HCT116 (cell line): ENCODE data around the gene HEPACAM. TPM values are rescaled to one million over a fixed set of nuclear protein-coding genes. Genes with fewer than 3 reads are reported as not detected.

ENCODE experiments used
- ATAC-seq: fragments of 200-7000 bp; cut with Tn5 transposase; 2 replicates; pipeline ENCODE4 v1.9.1; 2020; ENCODE audit warnings: mild to moderate bottlenecking, moderate library complexity
- BruUV-seq: library from RNA; stranded (reverse); fragments of 400-500 nt; replicated peaks from 2 replicates; lab custom pipeline; 2021; lab: Mats Ljungman, UMichigan
- CTCF ChIA-PET: fragments of 300-600 bp; sonication (Branson Sonifier 250); formaldehyde crosslinking; loops from one replicate; lab custom pipeline; 2021; ENCODE audit warnings: antibody characterized with exemption; lab: Charles Lee
- POLR2A ChIA-PET: fragments of 300-600, 350-600 bp; sonication (Branson Sonifier 250); formaldehyde crosslinking; loops from one replicate; lab custom pipeline; 2021; ENCODE audit warnings: antibody characterized with exemption; lab: Charles Lee
- RAD21 ChIA-PET, 2 experiments: fragments of 300-600 bp; sonication (Branson Sonifier 250); formaldehyde crosslinking; loops; one replicate each; lab custom pipeline; 2023; ENCODE audit warnings: low total read pairs in 2 of 2; ENCODE audit not compliant: uncharacterized antibody in 2 of 2, unreplicated experiment in 2 of 2, low non-redundant PET in 1 of 2; lab: Charles Lee
- DNase-seq: peaks from one replicate; pipeline ENCODE4 v3.0.0-alpha.2; 2010; ENCODE audit warnings: low read depth, low spot score
- H2AFZ ChIP-seq: fragments of 200-600 bp; shearing (Covaris generic), sonication (generic); 2 replicates; pipeline ENCODE4 v1.6.1; 2017; ENCODE audit warnings: low read depth, mixed run types, mixed read lengths, antibody characterized with exemption, low read length; ENCODE audit not compliant: poor library complexity, severe bottlenecking
- H3K27ac ChIP-seq: 2 replicates; pipeline ENCODE4 v1.5.1; 2012; ENCODE audit warnings: low read depth, low read length
- H3K27me3 ChIP-seq: fragments of 200-600 bp; sonication (generic); 2 replicates; pipeline ENCODE4 v1.6.1; 2016; ENCODE audit warnings: mixed run types, low read length, mixed read lengths; ENCODE audit not compliant: insufficient read depth
- H3K36me3 ChIP-seq, 2 experiments: fragments of 200-500 bp in 1 of 2; fragments of 200-600 bp in 1 of 2; sonication (Bioruptor generic) in 1 of 2; sonication (generic) in 1 of 2; 2 replicates each; pipeline versions ENCODE4 v1.5.1 to v1.6.1; 2014 to 2016; ENCODE audit warnings: low read length in 2 of 2, inconsistent platforms in 1 of 2, mixed read lengths in 1 of 2, mixed run types in 1 of 2; ENCODE audit not compliant: insufficient read depth in 2 of 2, control insufficient read depth in 1 of 2
- H3K4me1 ChIP-seq, 2 experiments: fragments of 200-600 bp in 1 of 2; sonication (generic) in 1 of 2; 2 replicates each; pipeline versions ENCODE4 v1.5.1 to v1.6.1; 2012 to 2017; ENCODE audit warnings: low read length in 2 of 2, inconsistent platforms in 1 of 2, mild to moderate bottlenecking in 1 of 2, mixed read lengths in 1 of 2, mixed run types in 1 of 2, moderate library complexity in 1 of 2; ENCODE audit not compliant: insufficient read depth in 2 of 2, control insufficient read depth in 1 of 2
- H3K4me2 ChIP-seq: fragments of 200-600 bp; sonication (generic); 2 replicates; pipeline ENCODE4 v1.6.1; 2017; ENCODE audit warnings: mixed run types, low read length, mixed read lengths
- H3K4me3 ChIP-seq, 2 experiments: fragments of 200-600 bp in 1 of 2; sonication (generic) in 1 of 2; replicated peaks in 1 of 2; 2 replicates each; pipeline ENCODE4 v1.5.1; 2011 to 2016; ENCODE audit warnings: low read length in 2 of 2, control low read depth in 1 of 2, low read depth in 1 of 2, mild to moderate bottlenecking in 1 of 2, mixed read lengths in 1 of 2, mixed run types in 1 of 2
- H3K79me2 ChIP-seq: fragments of 200-600 bp; sonication (generic); 2 replicates; pipeline ENCODE4 v1.6.1; 2017; ENCODE audit warnings: mild to moderate bottlenecking, mixed run types, low read length, moderate library complexity, mixed read lengths; ENCODE audit not compliant: insufficient read depth
- H3K9ac ChIP-seq: fragments of 200-600 bp; sonication (generic); 2 replicates; pipeline ENCODE4 v1.6.1; 2016; ENCODE audit warnings: low read length, mixed read lengths
- H3K9me2 ChIP-seq: fragments of 200-600 bp; sonication (generic), shearing (Covaris generic); 2 replicates; pipeline ENCODE4 v1.6.1; 2017; ENCODE audit warnings: mixed run types, mild to moderate bottlenecking, moderate library complexity; ENCODE audit not compliant: insufficient read depth
- H3K9me3 ChIP-seq, 2 experiments: fragments of 200-500 bp in 1 of 2; fragments of 200-600 bp in 1 of 2; sonication (Bioruptor generic) in 1 of 2; sonication (generic) in 1 of 2; 2 replicates each; pipeline ENCODE4 v1.6.1; 2014 to 2017; ENCODE audit warnings: low read length in 2 of 2, mixed read lengths in 2 of 2, inconsistent platforms in 1 of 2, low read depth in 1 of 2, mild to moderate bottlenecking in 1 of 2, mixed run types in 1 of 2, moderate library complexity in 1 of 2; ENCODE audit not compliant: control insufficient read depth in 1 of 2, insufficient read depth in 1 of 2
- H4K20me1 ChIP-seq: fragments of 200-600 bp; sonication (generic), shearing (Covaris generic); 2 replicates; pipeline ENCODE4 v1.6.1; 2017; ENCODE audit warnings: mixed run types, mild to moderate bottlenecking, moderate library complexity; ENCODE audit not compliant: insufficient read depth
- CEBPB ChIP-seq: IDR thresholded peaks from 2 replicates; pipeline ENCODE4 v1.6.1; 2012; ENCODE audit warnings: low read depth
- EZH2phosphoT487 ChIP-seq: fragments of 200-600 bp; IDR thresholded peaks from 2 replicates; pipeline ENCODE4 v1.6.1; 2018; ENCODE audit warnings: antibody characterized with exemption, borderline replicate concordance
- RAD21 ChIP-seq: IDR thresholded peaks from 2 replicates; pipeline ENCODE4 v1.6.1; 2012; ENCODE audit warnings: low read depth, mild to moderate bottlenecking
- SIN3A ChIP-seq: IDR thresholded peaks from 2 replicates; pipeline ENCODE4 v1.6.1; 2012; ENCODE audit warnings: low read depth
- SP1 ChIP-seq: IDR thresholded peaks from 2 replicates; pipeline ENCODE4 v1.6.1; 2012; ENCODE audit warnings: low read depth
- SRF ChIP-seq: IDR thresholded peaks from 2 replicates; pipeline ENCODE4 v1.6.1; 2012; ENCODE audit warnings: low read depth
- YY1 ChIP-seq: IDR thresholded peaks from 2 replicates; pipeline ENCODE4 v1.6.1; 2011; ENCODE audit warnings: low read length, low read depth, moderate library complexity, mild to moderate bottlenecking; ENCODE audit not compliant: insufficient replicate concordance; ENCODE audit errors: extremely low read depth
- ZFX ChIP-seq: fragments of 450-650 bp; IDR thresholded peaks from 2 replicates; pipeline ENCODE4 v1.6.1; 2017
- ZNF274 ChIP-seq: fragments of 200-500 bp; sonication (Bioruptor generic); IDR thresholded peaks from 2 replicates; pipeline ENCODE4 v1.6.1; 2014; ENCODE audit warnings: mild to moderate bottlenecking, low read depth, low read length, inconsistent platforms
- intact Hi-C: fragments of 100-400 bp; cut with micrococcal nuclease; formaldehyde crosslinking; loops from 2 replicates; pipeline ENCODE4 v1.10.0; 2022
- total RNA-seq: library from RNA; stranded (reverse); gene quantifications from one replicate; pipeline ENCODE4 v1.2.1, GENCODE V29; 2021; ENCODE audit not compliant: unreplicated experiment

Gene HEPACAM
- total RNA-seq, 1 experiment from 2014 or later, result not detected

- H3K4me3 ChIP-seq, result no peak overlapping the region
- POLR2A ChIA-PET, result interaction anchor here (1.3 kb wide), 1 partner anchor 10 kb away, joined by 4 read pairs; the partner anchor contains the start of gene CCDC15
- intact Hi-C loops, result no loop called here
- no peak for TF ChIP-seq CEBPB
- no peak for TF ChIP-seq EZH2phosphoT487
- no peak for TF ChIP-seq SIN3A
- TF ChIP-seq ZFX, result no peak
- TF ChIP-seq RAD21, result no peak
- TF ChIP-seq SP1, result no peak
- H3K27me3 ChIP-seq, result no peaks in the 10 kb centered on the region
- ATAC-seq (no peak), DNase-seq (no peak)
- RAD21 ChIA-PET, result no interaction called here
- peaks cover 0 to 6% of the 10 kb centered on the region in 2 experiments; a peak in 1 of 4 replicates for H3K4me1 ChIP-seq
- H3K9me2 ChIP-seq, result no peaks in the 10 kb centered on the region
- no peak overlapping the region for H3K27ac ChIP-seq
- H3K9ac ChIP-seq, result no peak overlapping the region
- no peaks in the 10 kb centered on the region for H3K79me2 ChIP-seq
- H3K4me2 ChIP-seq, result no peak overlapping the region
- CTCF ChIA-PET, result interaction anchor here (1.4 kb wide), 1 partner anchor 68 kb away, joined by 3 read pairs; no protein-coding TSS in a partner anchor
- no peaks in the 10 kb centered on the region for H3K9me3 ChIP-seq
- H4K20me1 ChIP-seq, result no peaks in the 10 kb centered on the region
- H3K36me3 ChIP-seq, result no peaks in the 10 kb centered on the region
- H2AFZ ChIP-seq, result no peak overlapping the region
- no TSS peak for BruUV-seq
Observed at GRCh38 chr11:124943741-124944140, 7.9 kb upstream of the HEPACAM start.

- BruUV-seq, result no TSS peak
- Histone ChIP-seq H3K4me3 (no peak overlapping the region), H3K4me1 (peaks cover 0 to 6% of the 10 kb centered on the region in 2 experiments; a peak in 1 of 4 replicates), H3K4me2 (no peak overlapping the region), H3K79me2 (no peaks in the 10 kb centered on the region), H3K9me3 (no peaks in the 10 kb centered on the region), H3K27me3 (no peaks in the 10 kb centered on the region), H3K9ac (no peak overlapping the region), H3K27ac (no peak overlapping the region), H3K9me2 (no peaks in the 10 kb centered on the region), H3K36me3 (no peaks in the 10 kb centered on the region), H2AFZ (no peak overlapping the region), H4K20me1 (no peaks in the 10 kb centered on the region)
- RAD21 ChIA-PET, result no interaction called here
- POLR2A ChIA-PET, result interaction anchor here (1.3 kb wide), 1 partner anchor 11 kb away, joined by 4 read pairs; the partner anchor contains the start of gene CCDC15
- TF ChIP-seq ZNF274, result no peak
- no peak for TF ChIP-seq EZH2phosphoT487
- TF ChIP-seq SRF, result no peak
- TF ChIP-seq RAD21, result no peak
- TF ChIP-seq YY1, result no peak
- DNase-seq, result no peak
- intact Hi-C loops, result no loop called here
- ATAC-seq, result no peak
- CTCF ChIA-PET, result interaction anchor here (1.4 kb wide), 1 partner anchor 67 kb away, joined by 3 read pairs; no protein-coding TSS in a partner anchor
Observed at GRCh38 chr11:124943254-124943616, 7.4 kb upstream of the HEPACAM start.
